Stimulated activated CD4-positive, alpha-beta T cell treated with anti-CD3 and anti-CD28 coated beads, Interleukin-4, amount 100 ng/mL, for 4 hours (primary cell): ENCODE results near the gene GPR84.
A peak's percentile ranks its signal among the peaks of the same experiment; 100 is the strongest.

Source experiments
- DNase-seq, 2 experiments: peaks; one replicate each; pipeline ENCODE4 v3.0.0-alpha.2; 2020

The GPR84 gene

DNA sequence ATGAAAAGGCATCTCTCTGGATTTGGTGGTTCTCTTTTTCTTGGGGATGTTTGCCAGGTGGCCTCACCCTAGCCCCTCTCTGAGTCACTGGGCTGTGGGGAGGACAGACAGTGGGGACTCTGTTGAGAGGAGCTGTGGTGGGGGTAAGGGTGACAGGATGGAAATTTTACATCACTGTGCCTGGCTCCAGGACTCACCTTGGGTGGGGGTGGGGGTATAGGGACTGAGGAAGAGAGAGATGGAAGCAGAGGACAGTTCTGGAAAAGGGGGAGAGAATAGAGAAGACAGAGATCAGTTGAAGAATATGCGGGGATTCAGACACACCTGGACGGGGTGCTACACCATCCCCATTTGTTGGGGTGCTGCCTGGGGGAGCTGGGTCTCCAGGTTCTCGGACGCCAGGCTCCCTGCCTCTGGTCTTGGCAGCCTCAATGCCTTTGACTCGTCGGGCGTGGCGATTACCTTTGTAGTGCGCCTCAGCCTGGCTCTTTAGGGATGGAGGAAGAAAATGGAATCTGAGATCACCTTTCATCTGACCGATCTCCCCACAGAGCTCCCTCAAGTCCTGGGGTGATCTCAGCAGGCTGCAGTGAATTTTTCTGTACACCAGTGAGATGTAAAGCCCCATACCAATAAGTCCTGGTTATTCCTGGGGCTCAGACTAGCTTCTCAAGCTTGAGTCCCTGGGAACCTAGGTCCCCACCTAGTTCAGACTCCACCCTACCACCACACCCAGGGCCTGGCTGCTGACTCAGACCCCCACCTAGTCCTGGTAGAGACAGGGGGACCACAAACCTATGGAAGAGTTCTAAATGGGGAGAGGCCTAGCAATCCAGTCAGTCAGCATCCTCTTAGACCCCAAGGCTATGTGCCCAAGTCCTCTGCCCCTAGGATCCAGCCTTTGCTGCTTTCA, 9.6 kb upstream of the GPR84 start:
- peak in 1 of 2 experiments; percentile 18 for DNase-seq

DNA sequence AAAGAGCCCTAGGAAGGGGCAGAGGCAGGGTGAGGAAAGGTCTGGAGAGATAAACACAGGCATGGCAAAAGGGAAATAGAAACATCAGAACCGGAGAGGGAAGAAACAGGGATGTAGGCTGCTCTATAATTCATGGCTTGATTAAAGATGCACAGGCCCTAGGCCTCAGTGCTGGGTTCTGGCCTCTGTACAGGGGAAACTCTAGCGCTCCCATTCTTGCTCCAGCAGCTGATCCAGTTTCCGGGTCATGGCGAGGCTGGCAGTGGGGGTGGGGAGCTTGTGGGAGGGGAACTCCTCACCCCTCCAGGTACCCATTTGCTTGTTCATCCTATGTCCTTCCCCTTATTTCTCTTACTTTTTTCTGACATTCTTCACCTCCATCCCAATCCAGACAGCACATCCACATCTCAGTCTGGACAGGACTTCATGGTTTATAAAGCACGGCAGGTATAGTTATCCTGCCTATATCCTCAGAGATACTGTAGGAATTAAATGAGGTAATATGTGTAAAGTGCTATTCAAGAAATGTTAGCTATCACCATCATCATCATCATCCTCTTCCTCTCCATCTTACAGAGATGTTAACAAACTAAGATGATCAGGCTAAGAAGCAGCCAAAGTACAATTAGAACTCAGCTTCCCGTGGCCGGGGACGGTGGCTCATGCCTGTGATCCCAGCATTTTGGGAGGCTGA, 8.0 kb upstream of the GPR84 start:
- DNase-seq, result no peak

DNA sequence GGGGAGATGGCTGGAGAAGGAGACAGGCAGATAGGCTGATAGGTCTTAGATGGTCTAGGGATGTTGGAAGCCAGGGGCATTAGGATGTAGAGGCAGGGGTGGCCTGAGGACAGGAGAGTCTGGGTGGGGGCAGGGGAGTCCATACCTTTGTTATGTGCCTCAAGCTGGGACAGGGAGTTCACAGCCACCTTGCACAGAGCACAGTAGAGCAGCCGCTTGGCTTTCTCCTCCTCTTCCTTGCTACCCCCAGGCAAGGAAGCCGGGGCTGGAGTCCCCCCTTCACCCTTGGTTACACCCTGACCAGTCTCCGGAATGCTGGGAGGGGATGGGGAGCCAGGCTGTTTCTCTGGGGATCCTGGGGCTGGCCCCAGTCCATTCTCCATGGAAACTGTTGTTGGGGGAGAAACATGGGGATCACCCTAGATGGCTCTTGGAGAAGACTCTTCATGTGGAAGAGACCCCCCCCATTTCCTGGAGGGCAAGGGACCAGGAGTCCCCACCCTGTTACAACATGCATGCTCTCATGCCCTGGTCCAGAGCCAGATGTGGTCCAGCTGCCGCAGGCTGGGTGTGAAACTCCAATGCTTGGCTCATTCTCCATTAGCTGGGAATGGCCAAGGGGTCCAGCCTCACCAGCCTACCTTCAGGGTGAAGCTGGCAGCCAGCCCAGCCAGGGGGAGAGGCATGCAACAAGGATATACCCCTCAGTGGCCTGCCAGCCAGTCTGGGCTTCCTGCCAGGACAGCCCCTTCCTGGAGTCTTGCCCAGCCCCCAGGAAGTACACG, 7.2 kb upstream of the GPR84 start:
- DNase-seq, result no peak

DNA sequence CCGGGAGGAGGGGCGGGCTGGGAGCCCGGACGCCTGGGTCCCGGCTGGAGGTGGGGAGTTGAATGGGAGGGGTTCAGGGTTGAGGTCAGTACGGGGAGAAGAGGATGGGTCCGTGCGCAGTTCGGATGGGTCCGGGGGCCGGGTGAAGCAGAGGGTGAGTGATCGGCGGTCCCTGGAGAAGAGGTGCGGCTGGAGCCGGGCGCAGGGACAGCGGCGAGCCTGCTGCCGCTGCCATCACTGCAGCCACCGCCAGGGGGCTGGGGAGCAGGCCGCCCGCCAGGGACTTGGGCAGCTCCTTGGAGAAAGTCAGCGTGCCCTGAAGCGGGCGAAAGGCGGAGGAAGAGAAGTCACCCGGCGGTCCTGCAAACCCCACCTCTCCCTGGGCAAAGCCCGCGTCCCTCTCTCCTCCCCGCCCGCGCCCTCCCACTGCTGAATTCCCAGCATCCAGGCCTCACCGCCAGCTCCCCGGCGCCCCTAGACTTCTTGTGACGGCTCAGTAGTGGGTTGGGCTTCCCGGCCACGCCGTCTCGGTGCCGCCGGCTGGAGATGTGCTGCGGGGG, 6.0 kb upstream of the GPR84 start:
- no peak for DNase-seq

DNA sequence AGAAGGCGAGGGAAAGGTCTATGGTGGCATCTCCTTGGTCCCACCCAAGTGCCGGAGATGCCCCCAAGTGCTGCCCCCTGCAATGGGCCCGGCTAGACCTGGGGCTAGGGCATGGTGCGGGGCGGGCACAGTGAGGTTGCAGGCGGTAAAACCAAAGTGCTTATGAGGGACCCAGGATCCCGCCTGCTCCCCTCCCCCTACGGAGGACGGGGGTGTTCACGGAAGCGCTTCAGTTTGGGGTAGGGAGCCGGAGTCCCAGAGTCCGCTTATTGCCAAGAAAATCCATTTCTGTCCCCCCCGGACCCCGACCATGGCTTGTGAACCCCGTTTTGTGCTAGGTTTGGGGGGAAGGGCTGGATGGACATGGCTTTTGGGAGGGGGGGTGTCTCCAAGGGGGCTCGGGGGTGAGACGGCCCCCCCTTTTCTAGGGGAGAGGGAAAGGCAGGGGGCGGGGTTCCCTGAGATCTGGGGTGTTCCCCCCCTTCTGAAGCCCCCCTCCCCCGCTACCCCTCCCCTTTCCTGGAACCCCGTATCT, 5.4 kb upstream of the GPR84 start:
- no peak for DNase-seq

DNA sequence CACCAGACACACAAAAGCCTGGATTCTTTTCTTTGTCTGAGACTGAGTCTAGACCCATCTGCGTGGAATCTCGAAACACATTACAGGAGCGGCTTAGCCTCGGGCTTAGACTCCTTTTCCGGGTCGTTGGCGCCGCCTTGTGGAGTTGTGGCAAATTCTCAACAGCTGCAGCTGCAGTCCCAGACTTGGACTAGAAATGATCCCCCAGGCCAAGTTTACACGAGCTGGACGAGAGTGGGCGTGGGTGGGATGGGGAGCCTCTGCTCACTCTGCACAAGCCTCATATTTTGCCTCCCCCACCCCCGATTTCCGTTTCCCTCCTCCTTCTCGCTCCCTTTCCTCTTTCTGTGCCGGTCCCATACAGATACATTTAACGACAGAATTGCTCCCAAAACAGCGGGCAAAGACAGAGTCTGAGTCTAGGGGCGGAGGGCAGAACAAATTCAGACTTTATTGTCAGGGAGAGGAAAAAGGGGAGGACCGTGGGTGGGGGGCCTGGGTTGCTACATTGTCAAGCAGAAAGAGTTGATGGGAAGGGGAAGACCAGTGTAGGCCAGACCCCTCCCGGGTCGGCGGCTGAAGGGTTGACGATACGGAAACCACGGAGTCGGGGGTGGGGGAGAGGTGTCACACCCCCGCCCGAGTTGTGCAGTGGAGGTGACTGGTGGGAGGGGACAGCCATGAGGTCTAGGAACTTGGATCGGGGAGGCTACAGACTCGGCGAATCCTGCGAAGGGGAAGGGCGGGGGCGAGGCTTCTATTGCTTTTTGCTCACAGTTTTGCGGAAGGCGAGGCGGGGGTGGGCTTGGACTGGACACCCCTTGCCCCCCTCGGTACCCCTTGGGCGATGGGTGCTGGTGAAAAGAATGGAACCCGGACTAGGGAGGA, 4.7 kb upstream of the GPR84 start:
- peak; percentile 84 to 90 for DNase-seq

DNA sequence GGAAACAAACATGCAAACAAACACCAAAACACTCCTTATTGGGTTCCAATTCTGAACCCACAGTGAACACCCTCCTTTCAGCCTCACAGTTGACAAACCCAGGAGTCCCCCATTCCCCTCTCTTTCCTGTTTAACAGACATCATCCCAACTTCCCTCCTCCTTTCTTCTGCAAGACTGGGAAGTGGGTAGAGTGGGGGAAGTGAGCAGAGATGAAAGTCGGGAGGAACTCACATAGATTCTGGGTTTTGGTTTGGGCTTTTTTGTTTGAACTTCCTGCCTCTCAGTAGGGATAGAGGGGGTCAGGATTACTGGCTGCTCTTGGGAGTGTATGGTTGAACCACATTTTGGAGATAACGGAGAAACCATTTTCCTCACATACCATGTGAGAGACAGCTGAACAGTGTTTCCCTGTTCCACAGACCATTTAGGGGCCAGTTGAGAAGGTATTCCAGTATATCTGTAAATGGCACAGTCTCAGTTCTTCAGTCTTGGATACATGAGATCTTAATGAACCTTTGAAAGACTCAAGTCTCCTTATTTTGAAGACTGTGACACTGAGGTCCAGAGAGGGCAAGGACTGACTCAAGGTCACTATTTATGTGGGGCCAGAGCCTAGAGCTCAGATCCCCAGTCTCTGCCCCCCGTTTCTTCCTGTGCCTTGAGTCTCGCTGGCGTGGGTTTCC, 3.9 kb upstream of the GPR84 start:
- no peak for DNase-seq

DNA sequence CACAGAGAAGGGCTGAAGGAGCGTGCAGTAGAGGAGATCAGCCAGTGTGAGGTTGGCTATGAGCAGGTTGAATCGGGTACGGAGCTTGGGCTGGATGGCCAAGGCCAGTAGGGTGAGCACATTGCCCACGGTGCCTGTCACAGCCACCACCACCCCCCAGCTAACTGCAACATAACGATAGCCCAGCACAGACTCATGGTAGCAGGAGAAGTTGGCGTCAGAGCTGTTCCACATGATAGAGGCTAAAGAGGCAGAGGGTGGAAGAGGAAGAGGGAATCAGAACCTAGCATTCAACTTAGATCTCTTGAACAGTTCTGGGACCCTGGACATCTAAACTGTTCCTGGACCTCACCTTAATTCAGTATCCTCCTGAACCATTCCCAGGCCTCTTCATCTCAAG, 668 bp downstream of the GPR84 start:
- no peak for DNase-seq

DNA sequence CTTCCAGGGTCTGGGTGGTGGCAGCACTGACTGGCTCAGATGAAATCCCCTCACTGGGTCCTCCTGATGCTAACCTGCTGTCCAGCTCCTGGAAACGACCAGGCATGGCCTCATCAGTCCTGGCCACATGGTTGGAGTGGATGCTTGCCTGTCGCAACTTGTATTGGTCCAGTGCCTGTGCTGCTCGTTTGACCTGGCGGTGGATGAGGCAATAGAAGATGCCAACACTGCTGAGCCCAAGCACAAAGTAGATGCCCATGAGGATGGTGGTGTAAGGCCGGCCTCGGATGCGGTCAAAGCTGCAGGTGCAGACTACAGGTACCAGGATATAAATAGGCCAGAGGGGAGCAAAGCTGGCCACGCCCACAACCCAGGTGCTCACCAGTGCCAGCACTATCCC, 1.2 kb downstream of the GPR84 start:
- DNase-seq, result no peak

DNA sequence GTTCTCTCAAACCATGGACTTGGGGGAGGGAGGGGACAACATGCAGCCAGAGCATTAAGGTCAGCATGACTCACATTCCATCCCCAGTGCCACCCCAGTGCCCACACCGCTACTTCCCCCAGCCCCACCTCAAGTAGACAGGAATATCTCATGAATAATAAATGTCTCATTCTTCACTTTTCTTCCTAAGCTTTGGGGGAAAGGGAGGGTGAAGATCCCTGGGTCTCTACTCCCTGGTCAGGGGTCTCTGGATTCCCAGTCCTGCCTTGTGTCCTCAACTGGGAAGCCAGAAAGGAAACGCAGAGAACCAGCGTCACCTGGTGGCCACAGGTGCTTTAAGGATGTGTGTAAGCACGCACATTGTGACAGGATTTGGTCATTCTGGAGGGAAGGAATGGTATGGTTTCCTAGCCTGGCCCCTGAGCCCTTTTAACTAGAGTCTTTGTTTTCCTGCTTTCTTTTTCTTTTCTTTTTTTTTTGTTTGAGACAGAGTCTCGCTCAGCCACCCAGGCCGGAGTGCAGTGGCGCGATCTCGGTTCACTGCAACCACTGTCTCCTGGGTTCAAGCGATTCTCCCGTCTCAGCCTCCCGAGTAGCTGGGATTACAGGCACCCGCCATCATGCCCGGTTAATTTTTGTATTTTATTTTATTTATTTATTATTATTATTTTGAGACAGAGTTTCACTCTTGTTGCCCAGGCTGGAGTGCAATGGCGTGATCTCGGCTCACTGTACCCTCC, 3.4 kb downstream of the GPR84 start:
- DNase-seq, result peak; percentile 44 to 58

DNA sequence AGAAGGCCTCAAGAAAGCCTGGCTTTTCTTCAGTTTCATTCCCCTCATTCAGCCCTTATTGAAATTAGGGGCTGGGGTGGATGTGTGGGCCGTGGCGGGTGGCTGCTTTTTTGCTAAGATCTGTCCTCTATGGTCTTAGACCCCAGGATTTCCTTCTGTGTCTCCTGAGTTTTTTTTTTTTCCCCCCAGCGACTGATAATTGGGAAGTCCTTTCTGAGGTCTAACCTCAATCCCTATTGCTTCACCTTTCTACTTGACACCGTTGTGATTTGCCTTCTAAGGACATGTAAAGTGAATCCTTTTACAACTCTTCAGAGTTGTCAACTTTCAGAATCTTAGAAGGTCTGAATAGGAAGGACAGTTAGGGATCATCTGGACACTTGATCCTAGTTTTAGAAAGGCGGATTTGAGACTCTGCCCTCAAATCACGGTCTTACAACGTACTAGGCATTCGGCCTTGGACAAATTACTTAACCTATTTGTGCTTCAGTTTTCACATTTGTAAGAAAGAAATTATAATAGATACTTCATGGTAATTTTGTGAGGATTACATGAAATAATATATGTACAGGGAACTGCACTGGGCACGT, 4.4 kb downstream of the GPR84 start:
- no peak for DNase-seq

DNA sequence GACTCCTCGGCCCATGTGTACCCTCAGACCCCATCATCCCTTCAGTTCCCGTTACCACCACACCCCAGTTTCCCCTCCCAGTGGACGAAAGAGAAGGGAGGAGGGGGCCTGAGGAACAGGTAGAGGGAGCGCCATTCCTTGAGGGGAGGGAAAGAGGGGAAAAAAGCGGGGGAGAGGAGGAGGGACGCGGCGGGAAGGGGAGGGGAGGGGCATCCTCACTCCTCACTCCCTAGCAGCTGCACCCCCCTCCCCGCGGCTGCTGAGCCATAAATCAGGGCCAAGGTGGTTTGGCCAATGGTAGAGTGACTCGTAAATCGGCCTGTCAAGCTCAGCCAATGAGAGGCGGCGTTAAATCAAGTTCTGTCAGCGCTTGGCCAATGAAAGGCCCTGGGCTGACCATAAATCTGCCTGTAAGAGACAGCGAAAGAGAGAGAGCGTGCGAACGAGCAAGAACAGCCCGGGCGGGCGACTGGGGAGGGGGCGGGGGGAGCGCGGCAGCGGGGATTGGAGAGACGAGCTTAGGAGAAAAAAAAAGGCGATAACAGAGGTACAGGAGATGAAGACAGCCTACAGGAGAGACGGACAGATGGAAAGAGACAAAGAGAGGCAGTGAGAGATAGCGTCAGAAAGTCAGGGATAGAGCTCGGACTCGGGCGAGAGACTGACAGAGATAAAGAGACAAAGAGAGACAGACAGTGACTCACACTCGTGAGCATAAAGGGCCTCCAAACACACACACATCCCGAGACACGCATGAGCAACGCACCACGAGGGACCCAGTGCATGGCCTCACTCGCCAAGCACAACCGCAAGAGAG, 5.1 kb downstream of the GPR84 start:
- peak; percentile 84 to 95 for DNase-seq

DNA sequence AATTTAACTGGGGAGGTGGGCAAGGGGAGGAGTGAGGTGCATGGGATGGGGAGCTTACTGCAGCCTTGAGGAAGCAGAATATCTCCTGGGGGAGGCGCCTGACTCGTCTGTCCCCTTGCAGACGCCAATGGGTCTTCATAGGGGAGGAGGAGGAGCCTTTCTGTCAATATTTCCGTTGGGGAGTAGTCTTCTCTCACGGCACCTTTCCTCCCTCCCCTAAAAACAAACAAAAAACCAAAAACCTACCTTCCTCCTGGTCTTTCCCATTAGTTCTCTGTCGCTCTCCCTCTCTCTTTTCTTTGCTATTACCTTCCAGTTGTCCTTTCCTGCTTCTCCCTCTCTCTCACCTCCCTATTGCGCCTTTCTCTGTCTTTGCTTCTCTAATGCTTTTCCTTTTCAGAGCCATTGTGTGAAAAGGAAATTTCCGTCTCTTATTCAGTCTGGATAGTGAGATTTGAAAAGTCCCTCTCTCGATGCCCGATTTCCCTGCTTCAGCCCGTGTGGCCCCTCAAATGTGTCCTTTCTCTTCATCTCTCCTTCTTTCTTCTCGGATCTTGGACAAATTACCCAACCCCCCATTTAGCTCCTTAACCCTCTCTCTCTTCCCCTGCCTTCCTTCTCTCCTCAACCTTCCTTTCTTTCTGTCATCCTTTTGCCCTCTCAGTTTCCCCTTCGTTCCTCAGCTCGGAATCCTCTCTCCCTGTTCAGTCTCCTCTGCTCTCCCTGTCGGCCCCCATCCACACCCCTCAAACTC, 5.9 kb downstream of the GPR84 start:
- peak in 1 of 2 experiments; percentile 58 for DNase-seq

DNA sequence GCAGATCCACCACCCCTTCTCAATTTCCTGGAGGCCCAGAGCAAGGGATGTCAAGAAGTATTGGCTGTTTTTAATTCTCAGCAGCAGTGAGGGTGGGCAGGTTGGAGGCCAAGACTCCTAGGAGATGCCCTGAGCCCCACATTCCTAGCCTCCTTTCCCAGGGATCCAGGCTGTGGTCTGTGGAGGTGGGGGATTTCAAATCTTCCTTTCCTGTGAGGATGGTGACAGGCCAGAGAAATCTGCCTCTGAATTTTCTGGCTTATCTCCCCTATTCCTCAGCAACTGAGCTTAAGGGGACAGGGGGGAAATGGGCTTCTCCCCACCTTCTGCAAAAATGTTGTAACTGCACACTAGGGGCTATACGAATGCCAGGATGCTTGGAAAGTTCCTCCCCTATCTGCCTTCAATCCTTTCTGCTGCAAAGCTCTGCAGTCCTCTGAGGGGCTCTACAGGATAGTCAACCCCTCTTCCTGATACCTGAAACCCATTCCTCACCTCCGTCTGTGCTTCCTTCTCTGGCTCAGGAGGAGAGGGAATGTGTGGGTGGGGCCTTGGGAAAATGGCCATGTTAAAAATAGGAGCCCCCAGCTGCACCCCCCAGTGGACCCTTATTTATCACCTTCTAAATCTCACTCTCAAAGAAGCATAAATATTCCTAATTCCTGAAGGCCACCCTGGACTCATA, 6.6 kb downstream of the GPR84 start:
- DNase-seq, result no peak

DNA sequence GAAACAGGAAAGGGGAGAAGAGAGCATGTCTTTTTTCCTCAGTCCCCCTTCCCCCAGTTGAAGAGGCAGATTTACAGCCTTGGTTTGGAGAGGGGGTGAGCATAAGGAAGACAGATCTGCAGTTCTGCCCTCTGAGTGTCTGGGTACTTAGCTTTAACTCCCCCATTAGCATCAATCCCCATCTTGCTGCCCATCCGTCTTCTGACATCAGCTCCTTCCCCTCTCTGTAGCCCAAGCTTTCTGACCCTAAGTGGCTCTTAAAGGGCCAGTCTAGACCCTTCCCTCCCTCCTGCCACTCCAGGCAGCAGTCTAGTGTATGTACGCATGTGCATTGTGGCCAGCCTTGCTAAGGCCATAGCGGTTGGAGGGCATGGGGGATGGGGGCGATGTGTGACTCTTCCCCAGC, 7.3 kb downstream of the GPR84 start:
- no peak for DNase-seq

DNA sequence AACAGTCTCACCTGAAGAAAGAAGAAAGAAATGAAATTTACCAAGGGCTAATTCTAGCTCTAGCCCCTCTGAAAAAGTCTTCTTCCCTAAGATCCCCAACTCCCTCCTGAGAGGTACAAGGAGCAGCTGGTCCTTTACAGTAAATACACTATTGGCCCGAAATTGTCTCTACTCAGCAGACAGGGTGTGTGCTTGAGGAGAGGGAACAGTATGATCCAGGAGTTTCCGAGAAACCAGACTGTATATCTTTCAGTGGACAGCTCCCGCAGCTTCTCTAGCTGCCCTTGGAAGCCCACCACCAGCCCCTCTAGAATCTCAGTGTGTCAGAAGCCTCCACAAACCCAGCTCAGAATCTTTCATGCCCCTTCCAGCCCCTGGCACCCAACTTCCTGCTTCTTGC, 8.1 kb downstream of the GPR84 start:
- no peak for DNase-seq

DNA sequence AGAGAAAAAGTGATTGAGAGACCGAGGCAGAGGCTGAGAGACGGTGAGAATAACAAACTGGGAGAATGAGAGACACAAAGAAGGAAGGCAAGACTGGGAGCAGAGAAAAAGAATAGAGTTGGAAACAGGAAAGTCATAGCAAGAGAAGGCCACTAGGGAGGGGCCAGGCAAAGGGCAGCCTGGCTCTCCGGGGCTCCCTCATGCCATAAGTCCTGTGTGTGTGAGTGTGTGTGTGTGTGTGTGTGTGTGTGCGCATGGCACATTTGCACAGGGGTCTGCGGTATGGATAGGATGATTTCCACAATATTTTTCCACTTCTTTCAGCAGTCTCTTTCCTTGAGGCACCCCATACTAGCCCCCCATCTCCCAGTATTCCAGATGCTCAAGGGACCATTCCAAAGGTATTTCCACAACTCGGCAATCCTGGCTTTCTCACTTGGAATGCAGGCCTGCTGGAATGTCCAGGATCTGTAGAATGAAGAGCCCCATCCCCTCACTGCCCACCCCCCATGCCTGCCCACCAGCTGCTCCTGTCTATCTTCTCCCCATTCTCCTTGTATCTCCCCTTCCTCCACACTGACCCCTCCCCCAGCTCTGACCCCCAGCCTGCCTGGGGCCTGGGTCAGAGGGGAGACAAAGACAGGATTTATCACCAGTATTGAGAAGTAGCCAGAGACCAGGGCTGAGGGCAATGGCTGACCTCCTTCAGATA, 9.0 kb downstream of the GPR84 start:
- no peak for DNase-seq
